ACHN (cell line): ENCODE results near the gene LEFTY1.
"Not testable (repeated sequence)": the region's sequence is repeated elsewhere in the genome, so short reads cannot be mapped to it uniquely, and the experiment has no call there.

Experiments used
- DNase-seq: peaks from one replicate; pipeline ENCODE4 v3.0.0-alpha.2; 2015
- in situ Hi-C: cut with HindIII; loops from 2 replicates; pipeline ENCODE4 v1.10.0; 2017; ENCODE audit warnings: low sequenced_read_pairs, low pct_ligation_motif_present, low pct_unique_long_range_greater_than_20kb

LEFTY1 gene

GRCh38 chr1:225892307-225892706 lies 3.4 kb upstream of the LEFTY1 start:
- in situ Hi-C loops = no loop called here

GRCh38 chr1:225891229-225891972 lies 2.5 kb upstream of the LEFTY1 start:
- in situ Hi-C loops = no loop called here
- no peak for DNase-seq

More at GRCh38 chr1:225892307-225892706, 3.4 kb upstream of the LEFTY1 start:
- no peak for DNase-seq

- DNase-seq = no peak
- in situ Hi-C loops = no loop called here
Observed at GRCh38 chr1:225890346-225891228, 1.6 kb upstream of the LEFTY1 start.

GRCh38 chr1:225889743-225890142 lies 797 bp upstream of the LEFTY1 start:
- no peak for DNase-seq
- in situ Hi-C loops = no loop called here

GRCh38 chr1:225888289-225888897 lies 553 bp downstream of the LEFTY1 start:
- in situ Hi-C loops = no loop called here
- DNase-seq = no peak

GRCh38 chr1:225887554-225888288 lies 1.2 kb downstream of the LEFTY1 start:
- DNase-seq, in situ Hi-C loops: not testable (repeated sequence)

- in situ Hi-C loops = no loop called here
- no peak for DNase-seq
Observed at GRCh38 chr1:225887030-225887314, 2.0 kb downstream of the LEFTY1 start.

GRCh38 chr1:225886159-225887029 lies 2.6 kb downstream of the LEFTY1 start:
- DNase-seq = no peak
- in situ Hi-C loops = no loop called here

- no peak for DNase-seq
- in situ Hi-C loops = no loop called here
Observed at GRCh38 chr1:225885336-225885735, 3.6 kb downstream of the LEFTY1 start.

- in situ Hi-C loops = no loop called here
- DNase-seq = no peak
Observed at GRCh38 chr1:225883616-225884265, 5.2 kb downstream of the LEFTY1 start.

- in situ Hi-C loops = no loop called here
- DNase-seq = peak; percentile 70
Observed at GRCh38 chr1:225882694-225883615, 6.0 kb downstream of the LEFTY1 start.

- in situ Hi-C loops = no loop called here
- DNase-seq = peak; percentile 88
Observed at GRCh38 chr1:225881959-225882693, 6.8 kb downstream of the LEFTY1 start, which contains the start of gene TMEM63A. Gene TMEM63A (minus strand): TSS chr1:225882380. CDS start chr1:225877580, 4,800 bp downstream.

GRCh38 chr1:225881081-225881958 lies 7.6 kb downstream of the LEFTY1 start:
- in situ Hi-C loops = no loop called here
- DNase-seq = peak; percentile 38

- in situ Hi-C loops = no loop called here
- DNase-seq = no peak
Observed at GRCh38 chr1:225880636-225881035, 8.3 kb downstream of the LEFTY1 start.

GRCh38 chr1:225880222-225880588 lies 8.7 kb downstream of the LEFTY1 start:
- in situ Hi-C loops = no loop called here
- DNase-seq = no peak
